Measurements from ENCODE around the gene SLC2A8. TPM values are rescaled to one million over a fixed set of nuclear protein-coding genes. Genes with fewer than 3 reads are reported as not detected.

The SLC2A8 gene
- total RNA-seq, 1 donor, result 5.5 TPM

DNA sequence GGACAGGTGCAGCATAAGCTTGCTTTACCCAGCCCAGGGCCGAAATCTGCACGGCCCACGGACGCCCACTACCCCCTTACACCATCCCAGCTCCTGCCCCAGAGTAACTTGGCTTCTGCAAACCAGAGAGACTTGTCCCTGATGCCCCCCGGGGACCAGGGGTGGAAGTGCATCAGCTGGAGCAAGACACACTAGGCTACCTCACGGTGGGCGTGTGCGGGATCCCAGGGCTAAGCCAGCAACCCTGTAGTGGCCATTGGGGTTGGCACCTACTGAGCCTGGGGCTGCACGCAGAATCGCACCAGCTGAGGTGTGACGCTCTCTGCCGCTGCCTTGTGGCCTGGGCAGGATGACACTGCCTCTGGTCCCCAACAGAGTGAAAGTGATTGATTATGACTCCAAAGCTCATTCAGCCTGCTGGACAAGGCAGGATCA is 21.1 kb downstream of the SLC2A8 start:
- no peak overlapping the region for H3K4me3 ChIP-seq (ENCODE audit: low read depth, low read length)
- no peak for DNase-seq (ENCODE audit: low read depth)
- TF ChIP-seq, protein P1, sequence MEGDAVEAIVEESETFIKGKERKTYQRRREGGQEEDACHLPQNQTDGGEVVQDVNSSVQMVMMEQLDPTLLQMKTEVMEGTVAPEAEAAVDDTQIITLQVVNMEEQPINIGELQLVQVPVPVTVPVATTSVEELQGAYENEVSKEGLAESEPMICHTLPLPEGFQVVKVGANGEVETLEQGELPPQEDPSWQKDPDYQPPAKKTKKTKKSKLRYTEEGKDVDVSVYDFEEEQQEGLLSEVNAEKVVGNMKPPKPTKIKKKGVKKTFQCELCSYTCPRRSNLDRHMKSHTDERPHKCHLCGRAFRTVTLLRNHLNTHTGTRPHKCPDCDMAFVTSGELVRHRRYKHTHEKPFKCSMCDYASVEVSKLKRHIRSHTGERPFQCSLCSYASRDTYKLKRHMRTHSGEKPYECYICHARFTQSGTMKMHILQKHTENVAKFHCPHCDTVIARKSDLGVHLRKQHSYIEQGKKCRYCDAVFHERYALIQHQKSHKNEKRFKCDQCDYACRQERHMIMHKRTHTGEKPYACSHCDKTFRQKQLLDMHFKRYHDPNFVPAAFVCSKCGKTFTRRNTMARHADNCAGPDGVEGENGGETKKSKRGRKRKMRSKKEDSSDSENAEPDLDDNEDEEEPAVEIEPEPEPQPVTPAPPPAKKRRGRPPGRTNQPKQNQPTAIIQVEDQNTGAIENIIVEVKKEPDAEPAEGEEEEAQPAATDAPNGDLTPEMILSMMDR (IDR thresholded peaks at IDR 0.05; ENCODE audit: insufficient read depth, low read length), result peak; percentile 13

DNA sequence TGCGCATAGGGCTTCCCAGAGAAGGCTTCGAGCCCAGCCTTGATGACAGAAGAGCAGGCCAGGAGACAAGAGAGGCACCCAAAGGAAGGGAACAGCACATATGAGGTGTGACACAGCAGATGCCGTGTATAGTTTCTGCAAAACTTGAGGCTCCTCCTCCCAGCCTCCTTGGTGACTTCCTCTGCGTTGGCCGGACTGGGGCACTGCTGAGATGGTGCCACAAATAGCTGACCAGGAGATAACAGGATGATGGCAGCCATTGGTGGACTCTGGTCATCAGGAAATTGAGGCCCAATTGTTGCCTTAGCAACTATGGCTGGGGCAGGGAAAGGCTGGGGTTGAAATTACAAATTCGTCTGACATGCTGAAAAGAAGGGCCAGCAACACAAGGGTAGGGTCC is 22.4 kb downstream of the SLC2A8 start:
- DNase-seq (ENCODE audit: low read depth), result no peak
- TF ChIP-seq, protein P1 (IDR thresholded peaks at IDR 0.05; ENCODE audit: insufficient read depth, low read length), result no peak
- H3K4me3 ChIP-seq (ENCODE audit: low read depth, low read length), result no peak overlapping the region

DNA sequence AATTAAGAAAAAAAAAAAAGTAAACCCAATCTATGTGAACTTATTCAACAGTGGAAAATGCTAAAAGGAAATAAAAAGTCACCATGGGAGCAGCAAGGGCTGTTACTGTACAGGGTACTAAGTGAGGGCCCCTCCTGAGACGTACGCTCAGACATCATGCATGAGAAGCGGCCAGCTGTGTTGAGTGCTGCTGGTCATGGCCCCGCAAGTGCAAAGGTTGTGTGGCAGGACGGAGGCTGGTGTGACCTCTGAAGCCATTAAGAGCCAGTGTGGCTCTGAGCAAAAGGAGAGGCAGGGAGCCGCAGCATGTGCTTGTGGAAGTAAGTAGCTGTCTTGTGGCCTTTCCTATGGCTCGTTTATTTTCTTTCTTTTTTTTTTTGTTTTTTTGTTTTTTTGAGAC is 24.1 kb downstream of the SLC2A8 start:
- TF ChIP-seq, protein P1 (IDR thresholded peaks at IDR 0.05; ENCODE audit: insufficient read depth, low read length), result no peak
- no peak overlapping the region for H3K4me3 ChIP-seq (ENCODE audit: low read depth, low read length)
- no peak for DNase-seq (ENCODE audit: low read depth)

DNA sequence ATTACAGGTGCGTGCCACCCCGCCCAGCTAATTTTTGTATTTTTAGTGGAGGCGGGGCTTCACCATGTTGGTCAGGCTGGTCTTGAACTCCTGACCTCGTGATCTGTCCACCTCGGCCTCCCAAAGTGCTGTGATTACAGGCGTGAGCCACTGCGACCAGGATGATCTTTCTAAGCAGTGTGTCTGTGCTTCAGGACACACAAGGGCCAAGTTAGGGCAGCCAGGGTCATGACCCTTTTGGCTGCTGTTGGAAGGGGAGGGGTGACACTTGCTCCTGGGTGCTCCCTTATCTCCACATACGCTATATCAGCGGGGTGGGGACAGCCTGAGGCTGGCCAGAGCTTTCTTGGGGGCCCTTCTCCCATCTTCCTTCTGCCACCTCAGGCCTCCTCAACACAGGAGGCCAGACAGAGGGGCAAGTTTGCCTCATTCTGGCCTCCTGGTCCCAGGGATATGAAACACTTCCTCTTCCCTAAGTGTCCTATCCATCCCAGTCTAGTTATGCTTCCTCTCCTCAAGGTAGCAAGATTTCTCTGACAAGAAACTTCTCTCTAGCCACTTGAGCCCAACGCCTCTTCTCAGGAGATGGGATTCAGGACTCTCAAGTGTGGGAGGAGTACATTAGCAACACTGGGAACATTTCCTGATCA is 25.3 kb downstream of the SLC2A8 start:
- TF ChIP-seq, protein P1 (IDR thresholded peaks at IDR 0.05; ENCODE audit: insufficient read depth, low read length), result no peak
- DNase-seq (ENCODE audit: low read depth), result no peak
- H3K4me3 ChIP-seq (ENCODE audit: low read depth, low read length), result peak overlapping the region; percentile 92

DNA sequence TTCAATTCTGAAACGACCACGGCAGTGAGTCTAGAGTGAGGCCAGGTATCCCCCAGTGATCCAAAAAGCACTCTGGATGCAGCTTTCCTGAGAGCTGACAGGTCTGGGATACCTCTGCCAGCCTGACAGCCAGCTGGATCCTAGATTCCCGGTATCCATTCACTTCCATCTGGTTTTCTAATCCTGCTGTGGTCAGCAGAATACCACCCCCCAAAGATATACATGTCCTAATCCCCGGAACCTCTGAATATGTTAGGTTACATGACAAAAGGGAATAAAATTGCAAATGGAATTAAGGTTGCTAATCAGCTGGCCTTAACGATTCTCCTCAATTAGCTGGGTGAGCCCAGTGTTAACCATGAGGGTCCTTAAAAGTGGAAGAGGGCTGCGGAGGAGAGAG is 25.8 kb downstream of the SLC2A8 start:
- peak overlapping the region; percentile 92 for H3K4me3 ChIP-seq (ENCODE audit: low read depth, low read length)
- no peak for DNase-seq (ENCODE audit: low read depth)
- TF ChIP-seq, protein P1 (IDR thresholded peaks at IDR 0.05; ENCODE audit: insufficient read depth, low read length), result no peak

DNA sequence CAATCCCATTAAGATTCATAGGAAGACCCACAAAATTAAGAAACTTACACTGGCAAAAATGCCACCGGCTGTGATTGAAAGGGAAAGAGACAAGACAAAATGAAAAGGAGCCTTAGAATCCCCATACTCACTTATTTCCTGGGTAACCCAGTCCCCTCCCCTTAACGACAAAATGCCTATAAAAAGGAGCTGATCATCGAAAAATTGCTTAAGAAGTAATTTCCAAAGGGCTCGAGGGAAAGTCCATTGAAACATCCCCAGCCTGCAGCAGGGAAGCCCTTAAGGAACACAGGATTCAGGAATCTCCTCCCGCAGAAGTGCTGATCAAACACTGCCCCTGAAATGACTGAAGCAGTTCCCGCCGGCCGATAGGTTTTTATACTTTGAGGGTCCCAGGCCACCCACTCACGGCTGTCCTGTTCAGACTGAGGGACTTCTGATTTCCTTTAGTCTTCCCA is 26.5 kb downstream of the SLC2A8 start:
- peak overlapping the region; percentile 92 for H3K4me3 ChIP-seq (ENCODE audit: low read depth, low read length)
- TF ChIP-seq, protein P1 (IDR thresholded peaks at IDR 0.05; ENCODE audit: insufficient read depth, low read length), result no peak
- DNase-seq (ENCODE audit: low read depth), result no peak
